GM12878 (cell line): Measurements from ENCODE around the gene FXYD1. TPM values are rescaled to one million over a fixed set of nuclear protein-coding genes. Genes with fewer than 3 reads are reported as not detected.

ENCODE experiments used
- ATAC-seq: fragments of 200-7000 bp; cut with Tn5 transposase; 3 replicates; pipeline ENCODE4 v1.9.1; 2020; ENCODE audit warnings: mild to moderate bottlenecking, moderate library complexity
- BruUV-seq: library from RNA; stranded (reverse); fragments of 400-500 nt; replicated peaks from 2 replicates; lab custom pipeline; 2021; lab: Mats Ljungman, UMichigan
- CTCF ChIA-PET: fragments of 300-600 bp; sonication (Branson Sonifier 250); formaldehyde crosslinking; extraction: SDS; loops from one replicate; lab custom pipeline; 2021; ENCODE audit warnings: inconsistent platforms; lab: Yijun Ruan, JAX
- POLR2A ChIA-PET: fragments of 350-600 bp; formaldehyde crosslinking; extraction: SDS; loops from one replicate; lab custom pipeline; 2021; ENCODE audit warnings: inconsistent platforms; lab: Charles Lee
- RAD21 ChIA-PET: fragments of 300-600 bp; sonication (Branson Sonifier 250); formaldehyde crosslinking; loops from one replicate; lab custom pipeline; 2023; ENCODE audit warnings: antibody characterized with exemption; ENCODE audit not compliant: unreplicated experiment; lab: Charles Lee
- SMC1A ChIA-PET: fragments of 300-600 bp; sonication (Branson Sonifier 250); formaldehyde crosslinking; loops from one replicate; lab custom pipeline; 2023; ENCODE audit not compliant: unreplicated experiment, uncharacterized antibody; lab: Charles Lee
- DNase-seq: peaks from one replicate; pipeline ENCODE4 v3.0.0-alpha.2; 2011; ENCODE audit warnings: low read depth, low spot score
- FAIRE-seq: peaks from 3 replicates; lab custom pipeline; 2011; peaks lifted over from hg19 to GRCh38; lab: Jason Lieb, UNC
- H2AFZ ChIP-seq: 2 replicates; pipeline ENCODE4 v1.6.0; 2011; ENCODE audit warnings: low read depth, low read length, control low read depth; ENCODE audit not compliant: control insufficient read depth
- H3K27ac ChIP-seq: 2 replicates; pipeline ENCODE4 v1.5.1; 2011; ENCODE audit warnings: control low read depth; ENCODE audit not compliant: control insufficient read depth, insufficient read depth
- H3K27me3 ChIP-seq, 2 experiments: replicated peaks in 1 of 2; 2 replicates each; pipeline versions ENCODE4 v1.6.0 to v1.6.1; 2011; ENCODE audit warnings: low read length in 1 of 2; ENCODE audit not compliant: control insufficient read depth in 2 of 2, insufficient read depth in 2 of 2
- H3K36me3 ChIP-seq, 2 experiments: 2 replicates each; pipeline ENCODE4 v1.5.1; 2011; ENCODE audit warnings: low read length in 1 of 2; ENCODE audit not compliant: control insufficient read depth in 2 of 2, insufficient read depth in 2 of 2
- H3K4me1 ChIP-seq: 2 replicates; pipeline ENCODE4 v1.6.1; 2011; ENCODE audit warnings: mild to moderate bottlenecking, low read length, moderate library complexity, mixed read lengths; ENCODE audit not compliant: control insufficient read depth, insufficient read depth
- H3K4me2 ChIP-seq: 2 replicates; pipeline ENCODE4 v1.6.0; 2011; ENCODE audit warnings: control low read depth; ENCODE audit not compliant: control insufficient read depth, insufficient read depth
- H3K4me3 ChIP-seq: fragments of 200-600 bp; sonication (generic); 2 replicates; pipeline ENCODE4 v1.5.1; 2016
- H3K79me2 ChIP-seq: 2 replicates; pipeline ENCODE4 v1.6.0; 2011; ENCODE audit warnings: low read length; ENCODE audit not compliant: control insufficient read depth, insufficient read depth
- H3K9ac ChIP-seq: 2 replicates; pipeline ENCODE4 v1.8.0; 2011; ENCODE audit warnings: low read length, control low read depth, mixed read lengths; ENCODE audit not compliant: control insufficient read depth, insufficient read depth
- H3K9me3 ChIP-seq: replicated peaks from 3 replicates; pipeline ENCODE4 v1.5.1; 2011; ENCODE audit warnings: mild to moderate bottlenecking, low read length; ENCODE audit not compliant: control insufficient read depth, insufficient read depth
- H4K20me1 ChIP-seq: 2 replicates; pipeline ENCODE4 v1.6.0; 2011; ENCODE audit not compliant: control insufficient read depth, insufficient read depth
- BHLHE40 ChIP-seq, 2 experiments: fragments of 450-650 bp in 1 of 2; IDR thresholded peaks; 2 replicates each; pipeline ENCODE4 v1.6.1; 2011 to 2017; ENCODE audit warnings: low read depth in 2 of 2, borderline replicate concordance in 1 of 2, improper control_type of control experiment in 1 of 2, low read length in 1 of 2, mild to moderate bottlenecking in 1 of 2
- DPF2 ChIP-seq: fragments of 450-650 bp; IDR thresholded peaks from 2 replicates; pipeline ENCODE4 v1.6.1; 2017; ENCODE audit warnings: mild to moderate bottlenecking
- MXI1 ChIP-seq: fragments of 150-350 bp; IDR thresholded peaks from 2 replicates; pipeline ENCODE4 v1.6.1; 2011; ENCODE audit warnings: low read depth, mild to moderate bottlenecking, inconsistent platforms, low read length, improper control_type of control experiment
- NBN ChIP-seq: fragments of 450-650 bp; IDR thresholded peaks from 2 replicates; pipeline ENCODE4 v1.6.1; 2016
- NR2F1 ChIP-seq: fragments of 450-650 bp; conservative IDR thresholded peaks from 2 replicates; pipeline ENCODE4 v1.6.1; 2017; ENCODE audit warnings: mild to moderate bottlenecking
- POLR2A ChIP-seq: IDR thresholded peaks from 2 replicates; pipeline ENCODE4 v1.6.1; 2011; ENCODE audit warnings: low read depth, mild to moderate bottlenecking, low read length
- RCOR1 ChIP-seq: conservative IDR thresholded peaks from 2 replicates; pipeline ENCODE4 v1.6.1; 2012; ENCODE audit warnings: low read depth, low read length, improper control_type of control experiment
- YY1 ChIP-seq: IDR thresholded peaks from 2 replicates; pipeline ENCODE4 v1.6.1; 2011; ENCODE audit warnings: low read depth, mild to moderate bottlenecking, low read length
- WGBS: methylation state at CpG from one replicate; pipeline ENCODE4 v1.1.6; 2016; ENCODE audit warnings: low lambda C conversion rate; ENCODE audit not compliant: insufficient replicate concordance, insufficient coverage; ENCODE audit errors: missing lambda C conversion rate; 5-methylcytosine and 5-hydroxymethylcytosine counted together
- in situ Hi-C: fragments of 300-500 bp; cut with MboI; formaldehyde crosslinking; loops from 9 replicates; pipeline ENCODE4 v1.14.3; 2018; ENCODE audit warnings: mixed read lengths
- intact Hi-C: fragments of 100-400 bp; cut with micrococcal nuclease; formaldehyde crosslinking; loops from one replicate; pipeline ENCODE4 v1.14.2; 2022; ENCODE audit not compliant: unreplicated experiment
- polyA plus RNA-seq, 11 experiments: library from polyadenylated mRNA; depleted of rRNA in 4 of 11; unstranded in 6 of 11; stranded (reverse) in 5 of 11; fragments of >200 nt; fragmentation: Nextera tagmentation in 4 of 11; fragmentation: Illumina TruSeq in 1 of 11; extraction: Ambion mirVana in 4 of 11; extraction: Trizol in 1 of 11; gene quantifications; 1 replicate in 1 of 11; 2 replicates in 10 of 11; pipeline versions ENCODE4 v1.2.1 to v1.2.3, GENCODE V29; 2011 to 2016; ENCODE audit warnings: inconsistent platforms in 2 of 11, missing spikeins in 2 of 11, low read depth in 1 of 11
- total RNA-seq, 4 experiments: library from RNA; depleted of rRNA in 3 of 4; stranded (reverse); fragments of >200 nt in 3 of 4; fragmentation: Illumina TruSeq in 1 of 4; extraction: Trizol in 1 of 4; gene quantifications; 2 replicates each; pipeline versions ENCODE4 v1.2.1 to v1.2.3, GENCODE V29; 2013 to 2021
- TF ChIP-seq, protein P1 (sequence below): fragments of 450-650 bp; IDR thresholded peaks from 2 replicates; pipeline ENCODE4 v1.6.1; 2017; ENCODE audit warnings: mild to moderate bottlenecking, moderate library complexity
- TF ChIP-seq, protein P2 (sequence below): IDR thresholded peaks from 2 replicates; pipeline ENCODE4 v1.6.1; 2011; ENCODE audit warnings: borderline replicate concordance, low read depth, mild to moderate bottlenecking, moderate library complexity, mixed read lengths, low read length; ENCODE audit not compliant: insufficient read depth; ENCODE audit errors: extremely low read length
- TF ChIP-seq, protein P3 (sequence below): fragments of 450-650 bp; IDR thresholded peaks from 2 replicates; pipeline ENCODE4 v1.6.1; 2017; ENCODE audit warnings: mild to moderate bottlenecking, moderate library complexity

Gene FXYD1
- total and polyA plus RNA-seq, 10 of the 15 experiments (the other 5 are each of a cell fraction or from before 2014, with no cell fraction given): 0.34 to 1.2 (median 0.49) TPM; not detected in 4

DNA sequence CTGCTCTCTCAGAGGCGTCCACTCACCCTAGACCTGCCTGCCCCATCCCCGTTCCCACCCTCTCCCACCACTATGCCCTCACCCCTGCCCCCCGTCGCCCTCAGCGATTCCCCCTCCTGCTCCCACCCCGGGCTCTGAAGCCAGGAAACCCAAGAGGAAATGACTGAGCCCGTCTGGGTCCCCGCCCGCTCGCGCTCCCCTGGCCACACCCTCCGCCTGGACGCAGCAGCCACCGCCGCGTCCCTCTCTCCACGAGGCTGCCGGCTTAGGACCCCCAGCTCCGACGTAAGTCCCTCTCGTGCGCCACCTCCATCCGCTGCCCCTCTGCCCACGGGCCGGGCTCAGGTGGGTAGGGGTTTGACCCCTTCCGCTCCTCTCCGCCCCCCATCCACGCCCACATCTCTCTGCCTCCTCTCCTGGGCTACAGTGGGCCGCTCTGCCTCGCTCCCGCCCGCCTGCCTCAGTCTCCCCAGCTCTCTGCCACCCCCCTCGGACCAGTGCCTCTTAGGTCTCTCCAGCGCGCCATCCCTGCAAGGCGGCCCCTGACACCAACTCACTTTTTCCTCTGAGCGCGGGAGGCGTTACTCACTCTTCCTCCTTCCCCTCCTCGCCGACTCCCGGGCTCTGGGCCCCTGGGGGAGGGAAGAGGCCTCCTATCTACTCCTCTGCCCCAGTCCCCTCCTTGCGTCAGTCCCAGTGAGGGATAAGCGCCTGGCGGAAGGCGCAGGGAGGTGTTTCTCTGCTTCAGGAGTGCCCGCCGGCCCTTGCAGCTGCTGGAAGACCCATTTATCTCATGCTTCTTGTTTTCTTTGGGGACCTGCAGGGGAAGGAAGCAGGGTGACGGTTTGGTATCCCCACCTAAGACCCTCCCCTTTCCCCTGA, 16.1 kb downstream of the FXYD1 start, which contains the start of gene FXYD5 (continued):
- TF ChIP-seq NBN: 0 out of 2 replicates have a peak, but pooled peaks have one; percentile 2
- TF ChIP-seq NR2F1: peak; percentile 38
- peak; percentile 36; the same call in 1 of the 2 replicates for TF ChIP-seq DPF2

DNA sequence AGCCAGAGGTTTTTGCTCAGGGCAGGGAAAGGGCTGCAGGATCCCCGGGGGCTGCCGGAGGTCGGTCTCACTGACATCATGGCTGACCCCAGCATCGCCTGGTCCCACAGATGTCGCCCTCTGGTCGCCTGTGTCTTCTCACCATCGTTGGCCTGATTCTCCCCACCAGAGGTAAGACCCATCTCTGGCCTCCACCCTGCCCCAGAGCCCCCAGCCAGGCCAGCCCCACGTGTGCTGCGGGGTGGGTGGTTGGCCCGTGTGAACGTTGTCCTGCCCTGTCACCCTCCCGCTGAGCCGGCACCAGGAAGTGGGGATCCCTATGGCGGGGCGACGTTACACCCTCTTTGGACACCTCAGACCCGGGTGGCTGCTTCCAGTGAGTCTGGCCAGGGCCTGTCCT, 16.8 kb downstream of the FXYD1 start:
- WGBS: 0% methylated on average over 12 of the region's 17 CpGs
- Histone ChIP-seq H3K4me1 (peaks cover 6% of the 10 kb centered on the region), H2AFZ (peak overlapping the region; percentile 59), H3K9me3 (no peaks in the 10 kb centered on the region), H3K9ac (peak overlapping the region; percentile 75), H3K4me2 (peak overlapping the region; percentile 81), H3K36me3 (peaks cover 2 to 18% of the 10 kb centered on the region in 2 experiments), H3K27ac (peak overlapping the region; percentile 34), H3K79me2 (peaks cover 19% of the 10 kb centered on the region), H4K20me1 (no peaks in the 10 kb centered on the region), H3K27me3 (peaks cover 0 to 3% of the 10 kb centered on the region in 2 experiments; a peak in 1 of 4 replicates), H3K4me3 (peak overlapping the region; percentile 98)
- intact Hi-C loops (loop anchor here (5.0 kb wide), 1 partner anchor 52 kb away; no protein-coding TSS in a partner anchor), in situ Hi-C loops (no loop called here)
- BruUV-seq: no TSS peak
- ChIA-PET SMC1A (no interaction called here), POLR2A (no interaction called here), CTCF (interaction anchor here (1.0 kb wide), 1 partner anchor 79 kb away, joined by 3 read pairs; no protein-coding TSS in a partner anchor), RAD21 (interaction anchor here (1.0 to 2.3 kb wide), 2 partner anchors 14 kb away, joined by 3 to 17 read pairs; no protein-coding TSS in a partner anchor)
- ATAC-seq (peak; percentile 61), FAIRE-seq (peak; percentile 87), DNase-seq (no peak)
- TF ChIP-seq, protein P1, sequence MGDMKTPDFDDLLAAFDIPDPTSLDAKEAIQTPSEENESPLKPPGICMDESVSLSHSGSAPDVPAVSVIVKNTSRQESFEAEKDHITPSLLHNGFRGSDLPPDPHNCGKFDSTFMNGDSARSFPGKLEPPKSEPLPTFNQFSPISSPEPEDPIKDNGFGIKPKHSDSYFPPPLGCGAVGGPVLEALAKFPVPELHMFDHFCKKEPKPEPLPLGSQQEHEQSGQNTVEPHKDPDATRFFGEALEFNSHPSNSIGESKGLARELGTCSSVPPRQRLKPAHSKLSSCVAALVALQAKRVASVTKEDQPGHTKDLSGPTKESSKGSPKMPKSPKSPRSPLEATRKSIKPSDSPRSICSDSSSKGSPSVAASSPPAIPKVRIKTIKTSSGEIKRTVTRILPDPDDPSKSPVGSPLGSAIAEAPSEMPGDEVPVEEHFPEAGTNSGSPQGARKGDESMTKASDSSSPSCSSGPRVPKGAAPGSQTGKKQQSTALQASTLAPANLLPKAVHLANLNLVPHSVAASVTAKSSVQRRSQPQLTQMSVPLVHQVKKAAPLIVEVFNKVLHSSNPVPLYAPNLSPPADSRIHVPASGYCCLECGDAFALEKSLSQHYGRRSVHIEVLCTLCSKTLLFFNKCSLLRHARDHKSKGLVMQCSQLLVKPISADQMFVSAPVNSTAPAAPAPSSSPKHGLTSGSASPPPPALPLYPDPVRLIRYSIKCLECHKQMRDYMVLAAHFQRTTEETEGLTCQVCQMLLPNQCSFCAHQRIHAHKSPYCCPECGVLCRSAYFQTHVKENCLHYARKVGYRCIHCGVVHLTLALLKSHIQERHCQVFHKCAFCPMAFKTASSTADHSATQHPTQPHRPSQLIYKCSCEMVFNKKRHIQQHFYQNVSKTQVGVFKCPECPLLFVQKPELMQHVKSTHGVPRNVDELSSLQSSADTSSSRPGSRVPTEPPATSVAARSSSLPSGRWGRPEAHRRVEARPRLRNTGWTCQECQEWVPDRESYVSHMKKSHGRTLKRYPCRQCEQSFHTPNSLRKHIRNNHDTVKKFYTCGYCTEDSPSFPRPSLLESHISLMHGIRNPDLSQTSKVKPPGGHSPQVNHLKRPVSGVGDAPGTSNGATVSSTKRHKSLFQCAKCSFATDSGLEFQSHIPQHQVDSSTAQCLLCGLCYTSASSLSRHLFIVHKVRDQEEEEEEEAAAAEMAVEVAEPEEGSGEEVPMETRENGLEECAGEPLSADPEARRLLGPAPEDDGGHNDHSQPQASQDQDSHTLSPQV: no peak
- 0 out of 2 replicates have a peak, but pooled peaks have one; percentile 2 for TF ChIP-seq NBN
- TF ChIP-seq MXI1: 0 out of 2 replicates have a peak, but pooled peaks have one; percentile 48
- peak; percentile 67; the same call in 1 of the 2 replicates for TF ChIP-seq YY1
- TF ChIP-seq, protein P2, sequence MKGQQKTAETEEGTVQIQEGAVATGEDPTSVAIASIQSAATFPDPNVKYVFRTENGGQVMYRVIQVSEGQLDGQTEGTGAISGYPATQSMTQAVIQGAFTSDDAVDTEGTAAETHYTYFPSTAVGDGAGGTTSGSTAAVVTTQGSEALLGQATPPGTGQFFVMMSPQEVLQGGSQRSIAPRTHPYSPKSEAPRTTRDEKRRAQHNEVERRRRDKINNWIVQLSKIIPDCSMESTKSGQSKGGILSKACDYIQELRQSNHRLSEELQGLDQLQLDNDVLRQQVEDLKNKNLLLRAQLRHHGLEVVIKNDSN: peak; percentile 40
- TF ChIP-seq RCOR1: no peak
- peak; percentile 60; the same call in 1 of the 2 replicates for TF ChIP-seq NR2F1
- TF ChIP-seq, protein P3, sequence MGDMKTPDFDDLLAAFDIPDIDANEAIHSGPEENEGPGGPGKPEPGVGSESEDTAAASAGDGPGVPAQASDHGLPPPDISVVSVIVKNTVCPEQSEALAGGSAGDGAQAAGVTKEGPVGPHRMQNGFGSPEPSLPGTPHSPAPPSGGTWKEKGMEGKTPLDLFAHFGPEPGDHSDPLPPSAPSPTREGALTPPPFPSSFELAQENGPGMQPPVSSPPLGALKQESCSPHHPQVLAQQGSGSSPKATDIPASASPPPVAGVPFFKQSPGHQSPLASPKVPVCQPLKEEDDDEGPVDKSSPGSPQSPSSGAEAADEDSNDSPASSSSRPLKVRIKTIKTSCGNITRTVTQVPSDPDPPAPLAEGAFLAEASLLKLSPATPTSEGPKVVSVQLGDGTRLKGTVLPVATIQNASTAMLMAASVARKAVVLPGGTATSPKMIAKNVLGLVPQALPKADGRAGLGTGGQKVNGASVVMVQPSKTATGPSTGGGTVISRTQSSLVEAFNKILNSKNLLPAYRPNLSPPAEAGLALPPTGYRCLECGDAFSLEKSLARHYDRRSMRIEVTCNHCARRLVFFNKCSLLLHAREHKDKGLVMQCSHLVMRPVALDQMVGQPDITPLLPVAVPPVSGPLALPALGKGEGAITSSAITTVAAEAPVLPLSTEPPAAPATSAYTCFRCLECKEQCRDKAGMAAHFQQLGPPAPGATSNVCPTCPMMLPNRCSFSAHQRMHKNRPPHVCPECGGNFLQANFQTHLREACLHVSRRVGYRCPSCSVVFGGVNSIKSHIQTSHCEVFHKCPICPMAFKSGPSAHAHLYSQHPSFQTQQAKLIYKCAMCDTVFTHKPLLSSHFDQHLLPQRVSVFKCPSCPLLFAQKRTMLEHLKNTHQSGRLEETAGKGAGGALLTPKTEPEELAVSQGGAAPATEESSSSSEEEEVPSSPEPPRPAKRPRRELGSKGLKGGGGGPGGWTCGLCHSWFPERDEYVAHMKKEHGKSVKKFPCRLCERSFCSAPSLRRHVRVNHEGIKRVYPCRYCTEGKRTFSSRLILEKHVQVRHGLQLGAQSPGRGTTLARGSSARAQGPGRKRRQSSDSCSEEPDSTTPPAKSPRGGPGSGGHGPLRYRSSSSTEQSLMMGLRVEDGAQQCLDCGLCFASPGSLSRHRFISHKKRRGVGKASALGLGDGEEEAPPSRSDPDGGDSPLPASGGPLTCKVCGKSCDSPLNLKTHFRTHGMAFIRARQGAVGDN: peak; percentile 55
- TF ChIP-seq POLR2A: no peak; the same call in 1 of the 2 replicates
- TF ChIP-seq BHLHE40 (IDR thresholded peaks at IDR 0.05; ENCODE audit: borderline replicate concordance in 1 of 2, low read depth in 2 of 2, low read length in 1 of 2): peak in 1 of 2 experiments; percentile 42; a peak in 1 of 4 replicates
